GM18909 (cell line): ENCODE results near the gene CD79B.

Experiments used
- ATAC-seq: cut with Tn5 transposase; IDR thresholded peaks from one replicate; pipeline ENCODE4 v1.9.1; 2021; ENCODE audit warnings: mild to moderate bottlenecking; ENCODE audit not compliant: unreplicated experiment, poor library complexity

CD79B gene

DNA sequence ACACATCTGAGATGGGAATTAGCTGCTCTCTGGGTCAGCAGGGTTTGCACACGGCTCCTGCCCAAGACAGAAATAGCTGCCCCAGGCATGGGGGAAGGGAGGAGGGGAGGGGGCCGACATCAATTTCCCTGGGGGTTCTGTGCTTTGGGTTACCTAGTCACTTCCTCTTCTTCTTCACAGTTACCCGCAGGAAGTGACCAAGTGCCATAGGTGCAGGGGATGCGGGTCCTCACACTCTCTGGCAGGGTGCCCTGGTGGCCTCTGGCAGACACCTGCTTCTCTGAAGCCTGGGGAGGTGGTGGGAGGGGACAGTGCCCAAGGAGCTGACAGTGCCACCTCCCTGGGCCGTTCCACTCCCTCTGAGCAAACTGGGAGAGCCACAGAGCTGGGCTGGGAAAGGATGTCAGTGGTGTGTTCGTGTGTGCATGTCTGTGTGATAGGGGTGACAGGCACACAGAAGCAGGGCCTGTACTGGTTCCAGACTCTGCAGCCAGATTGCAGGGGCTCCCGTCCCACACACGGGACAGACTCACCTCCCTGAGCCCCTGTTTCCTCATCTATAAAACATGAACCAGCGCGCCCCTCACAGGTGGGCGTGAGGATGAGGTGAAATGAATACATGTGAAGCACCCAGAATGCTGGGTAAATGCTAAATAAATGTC, 22.4 kb upstream of the CD79B start:
- ATAC-seq = peak; percentile 71

DNA sequence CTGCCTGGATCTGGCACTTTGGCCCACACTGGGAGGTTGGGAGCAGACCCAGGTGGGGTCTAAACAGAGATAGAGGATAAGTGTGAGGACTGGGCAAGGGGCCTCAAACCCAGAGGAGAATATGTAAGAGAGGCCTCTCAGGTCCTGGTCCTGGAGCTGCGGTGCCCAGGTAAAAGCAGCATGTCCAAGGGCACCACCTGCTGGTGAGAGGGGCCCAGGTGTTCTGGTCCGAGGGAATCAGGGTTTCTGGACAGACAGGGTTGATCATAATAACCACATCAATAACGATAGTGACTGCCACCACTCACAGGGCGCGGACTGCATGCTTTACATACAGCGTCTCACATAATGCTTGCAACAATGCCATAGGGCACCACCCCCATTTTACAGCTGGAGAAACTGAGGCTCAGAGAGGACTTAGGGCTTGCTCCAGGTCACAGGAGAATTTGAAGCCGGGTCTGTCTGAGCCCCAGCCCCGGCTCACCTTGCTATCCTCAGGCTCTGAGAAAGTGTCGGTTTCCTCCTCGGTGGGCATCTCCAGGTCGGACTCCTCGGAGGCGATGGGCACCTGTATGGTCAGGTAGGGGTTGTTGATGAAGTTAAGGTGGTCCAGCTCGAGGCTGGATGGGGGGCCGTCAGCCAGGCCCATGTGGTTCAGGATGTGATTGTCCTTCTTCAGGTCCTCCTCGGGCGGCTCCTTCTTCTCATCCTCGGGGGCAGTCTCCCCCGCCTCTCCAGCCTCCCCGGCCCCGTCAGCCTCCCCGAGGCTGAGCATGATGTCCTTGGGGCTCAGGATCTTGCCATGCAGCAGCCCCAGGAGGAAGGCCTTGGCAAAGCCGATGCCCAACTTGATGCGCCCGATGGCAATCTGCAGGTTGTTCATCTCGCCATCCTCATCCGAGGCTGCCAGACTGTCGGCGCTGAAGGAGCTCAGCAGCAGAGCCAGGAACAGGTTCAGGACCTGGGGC, 19.1 kb upstream of the CD79B start:
- no peak for ATAC-seq

DNA sequence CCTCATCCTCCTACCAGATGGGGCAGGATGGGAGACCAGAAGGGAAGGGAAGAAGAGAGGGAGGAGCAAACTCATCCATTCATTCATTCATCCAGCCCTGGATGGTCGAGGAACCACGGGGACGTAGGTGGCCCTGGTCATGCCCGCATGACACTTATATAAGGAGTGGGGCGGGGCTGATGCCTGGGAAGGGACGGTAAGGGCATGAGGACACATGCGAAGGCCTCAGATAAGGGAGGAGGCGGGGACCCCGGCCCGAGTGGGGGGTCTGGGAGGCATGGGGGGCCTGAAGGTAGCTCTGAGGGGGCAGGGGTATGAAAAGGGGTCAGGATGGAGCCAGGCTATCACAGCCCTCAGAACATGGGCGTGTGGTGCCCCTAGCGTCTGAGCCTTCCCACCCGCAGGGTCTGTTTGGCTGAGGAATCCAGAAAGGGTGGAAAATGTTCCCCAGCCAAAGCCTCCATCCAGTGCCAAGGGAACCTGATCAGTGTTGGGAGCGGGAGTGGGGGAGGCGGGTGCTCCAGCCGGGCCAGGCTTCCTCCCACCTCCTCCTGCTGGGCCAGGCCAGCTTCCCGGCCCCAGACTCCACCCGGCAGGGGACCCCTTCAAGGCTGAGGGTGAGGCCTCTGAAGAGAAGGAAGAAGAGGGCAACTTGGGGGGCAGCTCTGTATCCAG, 17.6 kb upstream of the CD79B start:
- no peak for ATAC-seq

GRCh38 chr17:63948521-63948920, 16.4 kb upstream of the CD79B start:
- no peak for ATAC-seq

- no peak for ATAC-seq
These were observed 15.7 kb upstream of the CD79B start for GRCh38 chr17:63947711-63948330.

- ATAC-seq = peak; percentile 54
These were observed 14.6 kb upstream of the CD79B start for GRCh38 chr17:63946440-63947363.

DNA sequence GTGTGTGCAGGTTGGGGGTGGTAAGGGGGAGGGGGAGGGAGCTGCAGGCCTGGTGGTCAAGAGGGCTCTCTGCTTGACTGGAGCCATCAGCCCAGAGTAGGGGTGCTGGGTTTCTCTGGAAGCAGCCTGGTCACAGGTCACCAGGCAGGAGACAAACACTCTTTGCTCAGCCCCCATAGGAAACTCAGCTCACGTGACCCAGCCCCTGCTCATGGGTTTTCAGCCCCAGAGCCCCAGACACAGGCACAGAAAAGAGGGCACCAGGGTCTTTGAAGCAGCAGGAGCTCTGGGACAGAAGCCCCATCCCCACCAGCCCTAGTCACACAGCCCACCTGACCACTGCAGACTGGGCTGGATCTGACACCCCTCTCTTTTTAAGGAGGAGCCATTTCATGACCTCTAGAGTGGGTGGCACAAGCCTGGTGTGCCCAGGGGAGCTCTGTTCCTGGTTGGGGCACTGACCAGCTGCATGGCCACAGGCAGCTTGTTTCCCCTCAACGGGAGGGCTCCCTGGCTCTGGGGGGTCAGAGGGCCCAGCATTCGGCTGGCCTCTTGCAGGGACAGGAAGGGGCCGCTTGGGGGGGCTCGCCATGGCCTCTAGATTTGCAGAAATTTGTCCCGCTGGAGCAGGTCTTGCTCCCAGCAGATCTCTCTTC, 13.8 kb upstream of the CD79B start:
- peak; percentile 53 for ATAC-seq

- no peak for ATAC-seq
These were observed 12.8 kb upstream of the CD79B start for GRCh38 chr17:63944736-63945499.

DNA sequence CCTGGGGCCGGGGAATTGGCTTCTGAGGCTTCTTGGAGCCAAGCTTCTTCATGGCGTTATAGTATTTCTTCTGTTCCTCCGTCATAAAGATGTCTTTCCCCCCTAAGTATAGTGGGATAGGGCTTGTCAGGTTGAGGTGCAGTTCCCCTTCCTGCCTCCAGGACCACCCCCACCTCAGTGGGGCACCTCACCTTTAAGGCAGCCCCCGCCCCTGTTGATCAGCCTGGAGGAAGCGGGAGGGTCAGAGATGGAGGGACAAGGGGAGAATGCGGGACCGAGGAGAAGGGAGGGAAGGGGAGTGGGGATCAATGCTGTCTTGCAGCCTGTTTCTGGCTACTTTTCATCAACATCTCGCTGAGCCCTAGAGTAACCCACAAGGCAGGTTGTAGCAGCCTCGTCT, 11.6 kb upstream of the CD79B start:
- no peak for ATAC-seq

DNA sequence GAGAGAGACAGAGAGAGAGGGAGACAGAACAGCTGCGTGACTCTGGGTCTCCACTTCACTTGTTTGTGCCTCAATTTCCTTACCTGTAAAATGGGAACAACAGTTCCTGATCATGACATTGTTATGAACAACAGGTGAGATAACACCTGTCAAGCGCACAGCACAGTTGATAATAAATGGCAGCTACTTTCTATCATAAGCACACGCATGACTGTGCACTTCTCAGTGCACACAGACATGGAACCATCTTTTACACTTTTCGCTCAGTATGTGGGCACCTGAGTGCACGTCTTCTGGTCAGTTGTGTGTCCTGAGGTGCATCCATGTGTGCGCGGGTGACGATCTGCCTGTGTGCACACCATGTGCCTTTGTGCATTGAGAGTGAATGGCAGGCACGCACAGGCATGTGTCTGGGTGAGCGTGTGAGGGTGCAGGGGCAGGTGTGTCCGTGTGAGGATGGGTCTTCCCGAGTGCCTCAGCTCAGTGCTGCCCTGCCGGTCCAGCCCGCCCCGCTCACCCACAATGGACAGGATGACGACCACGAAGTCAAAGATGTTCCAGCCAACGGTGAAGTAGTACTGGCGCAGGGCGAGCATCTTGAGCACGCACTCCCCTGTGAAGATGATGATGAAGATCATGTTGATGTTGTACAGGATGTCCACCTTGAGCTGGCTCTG, 10.3 kb upstream of the CD79B start:
- ATAC-seq = no peak

- ATAC-seq = no peak
These were observed 9.6 kb upstream of the CD79B start for GRCh38 chr17:63941751-63942150.

DNA sequence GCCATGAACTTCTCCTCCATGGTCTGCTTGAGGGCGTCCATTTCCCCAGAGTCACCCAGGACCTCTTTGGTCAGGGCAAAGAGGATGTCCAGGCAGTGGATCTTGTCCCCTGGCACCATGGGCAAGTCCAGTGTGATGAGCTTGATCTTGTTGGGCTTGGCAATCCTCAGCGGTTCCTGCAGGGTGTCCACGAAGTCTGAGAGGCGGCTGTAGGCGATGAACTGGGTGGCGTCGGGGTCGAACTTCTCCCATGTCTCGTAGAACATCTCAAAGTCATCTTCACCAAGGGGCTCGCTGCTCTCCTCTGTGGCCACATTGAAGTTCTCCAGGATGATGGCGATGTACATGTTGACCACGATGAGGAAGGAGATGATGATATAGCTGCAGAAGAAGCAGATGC, 9.0 kb upstream of the CD79B start:
- no peak for ATAC-seq

GRCh38 chr17:63940584-63940983, 8.5 kb upstream of the CD79B start:
- ATAC-seq = no peak

DNA sequence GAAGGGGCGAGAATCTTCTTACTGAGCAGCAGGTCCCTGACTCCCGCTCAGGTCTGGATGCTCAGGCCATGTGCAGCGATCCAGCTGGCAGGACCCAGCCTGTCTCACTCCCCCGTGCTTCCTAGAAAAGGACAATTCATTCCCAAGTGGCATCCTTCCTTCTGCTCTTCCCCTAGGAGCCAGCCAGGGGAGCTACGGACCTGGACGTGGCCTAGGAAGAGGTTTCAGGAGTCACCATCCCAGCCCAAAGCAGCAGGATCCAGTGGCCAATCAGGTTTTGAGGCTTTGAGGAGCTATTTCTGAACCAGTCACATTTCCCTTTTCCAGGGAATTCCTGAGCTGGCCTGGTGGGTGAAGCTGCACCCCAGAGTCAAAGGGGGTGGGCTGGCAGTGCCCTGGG, 7.8 kb upstream of the CD79B start:
- ATAC-seq = no peak

DNA sequence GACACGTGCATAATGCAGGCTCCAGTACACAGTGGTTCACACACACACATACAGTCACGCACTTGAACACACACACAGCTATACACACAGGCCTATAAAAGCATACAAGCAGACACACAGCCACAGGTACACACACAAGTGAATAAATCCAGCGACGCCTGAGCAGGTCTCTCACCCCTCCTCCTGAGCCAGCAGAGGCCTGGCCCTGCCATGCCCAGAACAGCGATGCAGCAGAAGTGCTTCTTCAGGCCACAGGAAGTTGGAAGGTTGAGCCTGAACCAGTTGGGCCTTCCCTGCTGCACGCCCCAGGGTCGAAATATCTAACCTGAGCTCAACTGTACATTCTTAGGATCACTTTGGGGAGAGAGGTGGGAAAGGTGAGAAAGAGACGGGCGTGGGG, 7.3 kb upstream of the CD79B start:
- no peak for ATAC-seq

- ATAC-seq = no peak
These were observed 5.8 kb upstream of the CD79B start for GRCh38 chr17:63937920-63938319.

- ATAC-seq = no peak
These were observed 5.2 kb upstream of the CD79B start for GRCh38 chr17:63937319-63937718.
